Stimulated activated memory B cell treated with anti-CD40 and anti-IgM and Interleukin-4, amounts not matched to agents 10 μg/mL and 1 μg/mL and 100 μg/mL, for 72 hours (primary cell): ENCODE measurements around the gene GIT1.

ENCODE experiments used
- ATAC-seq: fragments of 150-1000 bp; cut with Tn5 transposase; 2 replicates; pipeline ENCODE4 v1.10.0; 2021
- H3K27ac Mint-ChIP-seq: one replicate; pipeline ENCODE4 v1.8.0; 2022; ENCODE audit warnings: mild to moderate bottlenecking, mixed read lengths
- H3K27me3 Mint-ChIP-seq: one replicate; pipeline ENCODE4 v1.8.0; 2022; ENCODE audit warnings: mixed read lengths
- H3K36me3 Mint-ChIP-seq: one replicate; pipeline ENCODE4 v1.8.0; 2022; ENCODE audit warnings: mixed read lengths
- H3K4me1 Mint-ChIP-seq: one replicate; pipeline ENCODE4 v1.8.0; 2022; ENCODE audit warnings: mixed read lengths
- H3K4me3 Mint-ChIP-seq: one replicate; pipeline ENCODE4 v1.8.0; 2022; ENCODE audit warnings: mild to moderate bottlenecking, moderate library complexity, mixed read lengths
- H3K9me3 Mint-ChIP-seq: one replicate; pipeline ENCODE4 v1.8.0; 2022; ENCODE audit warnings: mixed read lengths

Gene GIT1, protein sequence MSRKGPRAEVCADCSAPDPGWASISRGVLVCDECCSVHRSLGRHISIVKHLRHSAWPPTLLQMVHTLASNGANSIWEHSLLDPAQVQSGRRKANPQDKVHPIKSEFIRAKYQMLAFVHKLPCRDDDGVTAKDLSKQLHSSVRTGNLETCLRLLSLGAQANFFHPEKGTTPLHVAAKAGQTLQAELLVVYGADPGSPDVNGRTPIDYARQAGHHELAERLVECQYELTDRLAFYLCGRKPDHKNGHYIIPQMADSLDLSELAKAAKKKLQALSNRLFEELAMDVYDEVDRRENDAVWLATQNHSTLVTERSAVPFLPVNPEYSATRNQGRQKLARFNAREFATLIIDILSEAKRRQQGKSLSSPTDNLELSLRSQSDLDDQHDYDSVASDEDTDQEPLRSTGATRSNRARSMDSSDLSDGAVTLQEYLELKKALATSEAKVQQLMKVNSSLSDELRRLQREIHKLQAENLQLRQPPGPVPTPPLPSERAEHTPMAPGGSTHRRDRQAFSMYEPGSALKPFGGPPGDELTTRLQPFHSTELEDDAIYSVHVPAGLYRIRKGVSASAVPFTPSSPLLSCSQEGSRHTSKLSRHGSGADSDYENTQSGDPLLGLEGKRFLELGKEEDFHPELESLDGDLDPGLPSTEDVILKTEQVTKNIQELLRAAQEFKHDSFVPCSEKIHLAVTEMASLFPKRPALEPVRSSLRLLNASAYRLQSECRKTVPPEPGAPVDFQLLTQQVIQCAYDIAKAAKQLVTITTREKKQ

DNA sequence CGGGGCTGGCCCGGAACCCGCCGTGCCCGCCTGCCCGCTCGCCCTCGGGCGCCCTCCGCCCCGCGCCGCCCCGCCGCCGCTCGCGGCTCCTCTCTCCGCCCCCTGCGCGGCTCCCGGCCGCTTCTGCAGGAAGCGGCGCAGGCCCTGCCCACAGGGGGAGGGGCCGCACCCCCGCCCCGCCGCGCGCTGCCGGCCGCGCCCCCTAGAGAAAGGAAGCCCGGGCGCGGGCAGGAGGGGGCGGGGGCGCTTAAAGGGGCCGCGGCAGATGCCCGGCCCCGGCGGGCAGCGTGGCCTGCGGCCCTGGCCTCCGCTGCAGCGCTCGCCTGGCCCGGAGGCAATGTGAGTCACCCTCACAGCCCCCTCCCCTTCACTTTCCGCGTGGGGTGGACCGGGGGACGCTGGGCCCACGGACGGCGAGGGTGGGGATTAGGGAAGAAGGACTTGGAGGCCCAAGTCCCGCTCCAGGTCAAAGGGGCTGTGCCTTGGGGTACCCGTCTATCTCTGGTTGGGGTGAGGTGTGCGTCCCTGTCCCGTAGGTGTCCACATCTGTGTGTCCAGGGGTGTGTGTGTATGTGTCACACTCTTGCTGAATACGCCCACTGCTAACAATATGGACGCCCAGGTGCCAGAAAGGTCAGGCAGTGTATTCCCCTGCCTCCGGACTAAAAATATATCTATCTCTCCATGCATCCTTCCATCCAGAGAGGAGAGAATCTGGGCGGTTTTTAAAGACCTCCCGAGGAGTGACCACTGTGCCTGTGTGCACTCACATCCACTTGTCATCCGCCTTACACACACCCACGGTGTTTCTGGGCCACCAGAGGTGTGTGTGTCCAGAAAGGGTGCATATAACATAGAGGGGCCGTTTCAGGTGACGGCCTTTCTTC lies at the start of gene GIT1:
GIT1 (minus strand) TSS at position 125 of the 887 bp plus-strand sequence. CDS start 270 bp downstream, outside the sequence.
- Mint-ChIP-seq H3K27ac (peak within 1 kb of the TSS; percentile 75), H3K4me3 (peak within 1 kb of the TSS; percentile 91), H3K9me3 (no peaks in the 10 kb centered on the region), H3K4me1 (peaks cover 80% of the 10 kb centered on the region), H3K27me3 (no peaks in the 10 kb centered on the region), H3K36me3 (no peaks in the 10 kb centered on the region)
- ATAC-seq = peak; percentile 87

DNA sequence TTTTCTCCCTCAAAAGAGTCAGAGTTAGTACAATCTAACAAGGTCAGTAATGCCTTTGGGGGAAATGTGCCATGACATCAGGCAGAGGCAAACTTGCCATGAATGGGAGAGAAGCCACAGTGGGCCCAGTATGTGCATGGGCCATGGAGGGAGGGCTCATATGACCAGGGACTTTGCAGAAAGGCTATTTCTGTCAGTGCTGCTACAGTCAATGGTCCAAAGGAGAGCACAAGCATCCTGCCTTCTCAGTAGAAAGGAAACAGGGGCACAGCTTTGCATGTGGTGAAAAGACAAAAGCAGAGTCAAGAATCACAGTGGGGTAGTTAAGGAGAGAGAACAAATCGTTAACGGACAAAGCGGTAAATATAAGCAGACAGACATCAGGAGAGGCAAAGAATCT lies 44.4 kb upstream of the GIT1 start:
- peaks cover 4% of the 10 kb centered on the region for H3K4me1 Mint-ChIP-seq
- H3K9me3 Mint-ChIP-seq = no peaks in the 10 kb centered on the region
- H3K27me3 Mint-ChIP-seq = no peaks in the 10 kb centered on the region
- no peak overlapping the region for H3K27ac Mint-ChIP-seq
- ATAC-seq = no peak
- H3K4me3 Mint-ChIP-seq = no peak overlapping the region
- peaks cover 52% of the 10 kb centered on the region for H3K36me3 Mint-ChIP-seq

DNA sequence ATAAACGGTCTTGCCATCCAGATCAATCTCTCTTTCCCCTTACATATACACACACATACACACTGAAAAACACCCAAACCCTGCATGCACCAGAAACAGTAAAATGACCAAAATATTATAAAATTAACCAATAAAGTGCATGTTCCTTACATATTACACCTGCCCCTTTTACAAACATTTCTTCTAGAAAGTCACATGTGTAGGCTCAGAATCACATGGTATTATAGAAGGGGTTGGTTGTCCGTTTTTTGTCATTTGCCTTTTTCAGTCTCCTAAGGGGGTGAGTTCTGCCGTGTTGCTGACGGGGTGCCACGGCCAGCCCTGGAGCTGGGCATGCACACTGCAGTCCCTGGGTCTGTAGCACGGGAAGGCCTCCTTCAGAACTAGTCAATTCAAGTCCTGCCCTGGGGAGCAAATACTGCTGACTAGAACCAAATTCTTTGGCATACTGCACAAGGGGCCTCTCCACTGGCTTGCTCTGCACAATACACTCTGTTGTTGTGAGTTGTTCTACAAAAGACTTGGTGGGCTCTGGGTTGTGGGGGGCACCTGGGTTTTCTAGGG lies 41.3 kb upstream of the GIT1 start:
- peaks cover 42% of the 10 kb centered on the region for H3K36me3 Mint-ChIP-seq
- no peak overlapping the region for H3K4me3 Mint-ChIP-seq
- ATAC-seq = no peak
- H3K27ac Mint-ChIP-seq = no peak overlapping the region
- H3K4me1 Mint-ChIP-seq = peaks cover 19% of the 10 kb centered on the region
- H3K27me3 Mint-ChIP-seq = no peaks in the 10 kb centered on the region
- no peaks in the 10 kb centered on the region for H3K9me3 Mint-ChIP-seq

DNA sequence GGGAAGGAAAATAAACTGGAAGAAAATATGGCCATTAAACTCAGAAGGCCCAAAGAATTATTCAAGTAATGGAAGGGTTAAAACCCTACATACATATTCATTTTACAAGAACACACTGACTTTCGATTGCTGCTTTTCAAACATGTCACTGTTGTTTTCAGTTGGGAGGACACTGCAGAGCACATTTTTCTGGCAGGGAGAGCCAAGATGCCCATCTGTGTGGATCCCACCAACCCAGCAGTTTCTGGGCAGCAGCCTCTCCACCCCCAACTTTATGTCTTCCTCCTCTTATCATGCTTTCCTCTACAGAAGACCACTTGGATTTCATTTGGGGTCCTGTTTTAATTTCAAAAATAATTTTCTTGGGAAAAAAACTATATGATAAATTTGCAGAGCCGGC lies 40.4 kb upstream of the GIT1 start:
- Mint-ChIP-seq H3K4me1 (peaks cover 23% of the 10 kb centered on the region), H3K27me3 (no peaks in the 10 kb centered on the region), H3K9me3 (no peaks in the 10 kb centered on the region), H3K36me3 (peaks cover 43% of the 10 kb centered on the region), H3K4me3 (no peak overlapping the region), H3K27ac (no peak overlapping the region)
- no peak for ATAC-seq

DNA sequence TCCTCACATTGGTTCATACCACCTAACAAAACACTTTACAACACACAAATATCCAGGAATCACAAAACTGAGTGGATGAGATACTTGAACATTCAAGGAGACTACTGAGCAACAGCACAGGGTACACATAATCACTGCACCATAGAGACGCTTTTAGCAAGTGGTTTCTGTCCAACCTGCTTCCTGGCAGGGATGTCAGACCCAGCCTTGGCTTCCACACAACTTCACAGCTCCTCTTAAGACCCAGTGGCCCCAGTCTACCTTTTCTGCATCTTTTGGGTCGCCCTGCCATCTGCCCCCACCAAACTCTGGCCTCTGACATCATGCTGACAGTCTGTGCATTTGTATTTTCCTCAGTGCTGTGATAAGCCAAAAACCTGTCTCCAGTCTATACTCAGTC lies 39.2 kb upstream of the GIT1 start:
- Mint-ChIP-seq H3K4me3 (no peak overlapping the region), H3K36me3 (peaks cover 37% of the 10 kb centered on the region), H3K27me3 (no peaks in the 10 kb centered on the region), H3K4me1 (peaks cover 30% of the 10 kb centered on the region), H3K27ac (peak overlapping the region; percentile 31), H3K9me3 (no peaks in the 10 kb centered on the region)
- ATAC-seq = no peak

DNA sequence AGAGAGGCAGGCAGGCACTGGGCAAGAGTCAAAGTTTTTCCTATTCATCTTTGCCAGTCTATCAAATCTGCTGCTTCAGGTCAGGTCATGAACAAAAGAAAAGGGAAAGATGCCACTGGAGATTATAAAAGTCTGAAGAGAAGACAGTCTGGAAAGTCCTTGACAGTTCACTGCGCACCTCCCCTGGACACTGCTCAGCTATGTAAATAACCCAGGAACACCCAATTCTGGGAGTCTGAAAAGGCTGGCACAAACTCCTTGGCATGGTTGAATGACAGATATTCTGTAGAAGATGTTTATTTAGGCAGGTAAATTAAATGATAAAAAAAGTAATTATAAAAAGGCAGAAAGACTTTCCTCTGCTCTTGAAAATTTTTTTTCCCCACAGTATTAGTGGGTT lies 38.5 kb upstream of the GIT1 start:
- Mint-ChIP-seq H3K4me3 (no peak overlapping the region), H3K27me3 (no peaks in the 10 kb centered on the region), H3K9me3 (no peaks in the 10 kb centered on the region), H3K36me3 (peaks cover 37% of the 10 kb centered on the region), H3K27ac (peak overlapping the region; percentile 55), H3K4me1 (peaks cover 37% of the 10 kb centered on the region)
- no peak for ATAC-seq

DNA sequence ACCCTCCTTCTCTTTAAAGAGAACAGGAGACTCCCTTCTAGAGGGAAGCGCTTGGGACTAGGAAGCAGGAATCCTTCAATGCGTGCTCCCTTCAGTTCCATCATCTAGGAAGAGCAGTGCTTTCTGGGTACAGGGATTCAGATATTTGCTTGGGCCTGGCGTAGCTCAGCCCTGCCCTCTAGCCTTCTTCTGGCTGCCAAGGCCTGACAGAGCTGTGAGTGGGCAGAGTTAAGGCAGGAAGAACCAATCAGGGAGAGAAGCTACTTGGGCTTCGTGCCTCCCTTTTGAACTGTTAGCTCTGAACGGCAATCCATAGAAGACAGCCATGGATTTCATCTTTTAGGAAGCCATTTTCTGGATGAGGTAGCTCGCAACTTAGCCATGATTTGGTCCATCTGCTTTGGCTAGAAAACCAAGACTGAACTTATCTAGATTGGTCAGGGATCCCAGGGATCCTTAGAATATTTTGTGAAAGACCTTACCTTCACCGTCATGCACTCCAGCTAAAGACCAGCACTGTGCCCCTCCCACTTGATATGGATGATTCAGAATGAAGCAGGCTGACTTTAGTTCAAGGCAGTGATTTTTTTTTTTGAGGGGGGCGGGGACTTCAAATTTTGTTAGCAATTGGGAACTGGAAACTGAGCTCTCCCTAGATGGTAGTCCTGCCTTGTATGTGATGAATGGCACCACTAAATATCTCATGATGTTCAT lies 35.7 kb upstream of the GIT1 start:
- peaks cover 14% of the 10 kb centered on the region for H3K36me3 Mint-ChIP-seq
- no peak overlapping the region for H3K27ac Mint-ChIP-seq
- H3K9me3 Mint-ChIP-seq = no peaks in the 10 kb centered on the region
- H3K4me1 Mint-ChIP-seq = peaks cover 49% of the 10 kb centered on the region
- no peak overlapping the region for H3K4me3 Mint-ChIP-seq
- no peaks in the 10 kb centered on the region for H3K27me3 Mint-ChIP-seq
- no peak for ATAC-seq

DNA sequence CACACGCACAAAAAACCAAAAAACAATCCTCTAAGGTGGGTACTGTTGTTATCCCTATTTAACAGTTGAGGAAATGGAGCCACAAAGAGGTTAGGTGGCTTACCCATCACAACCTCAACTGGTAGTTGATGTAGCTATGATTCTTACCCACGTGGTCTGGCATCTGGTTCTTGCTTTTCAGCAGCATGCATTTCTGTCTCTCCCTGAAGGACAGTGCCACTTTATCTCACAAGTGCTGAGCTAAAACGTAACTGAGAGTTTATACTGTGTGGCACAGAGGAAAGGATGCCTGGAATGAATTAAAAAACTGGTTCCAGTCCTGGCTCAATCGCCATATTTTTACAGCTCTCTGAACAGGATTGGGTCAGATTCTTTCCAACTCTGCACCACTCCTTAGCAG lies 35.1 kb upstream of the GIT1 start:
- Mint-ChIP-seq H3K4me3 (no peak overlapping the region), H3K36me3 (peaks cover 14% of the 10 kb centered on the region), H3K9me3 (no peaks in the 10 kb centered on the region), H3K4me1 (peaks cover 49% of the 10 kb centered on the region), H3K27me3 (no peaks in the 10 kb centered on the region), H3K27ac (peak overlapping the region; percentile 60)
- no peak for ATAC-seq

DNA sequence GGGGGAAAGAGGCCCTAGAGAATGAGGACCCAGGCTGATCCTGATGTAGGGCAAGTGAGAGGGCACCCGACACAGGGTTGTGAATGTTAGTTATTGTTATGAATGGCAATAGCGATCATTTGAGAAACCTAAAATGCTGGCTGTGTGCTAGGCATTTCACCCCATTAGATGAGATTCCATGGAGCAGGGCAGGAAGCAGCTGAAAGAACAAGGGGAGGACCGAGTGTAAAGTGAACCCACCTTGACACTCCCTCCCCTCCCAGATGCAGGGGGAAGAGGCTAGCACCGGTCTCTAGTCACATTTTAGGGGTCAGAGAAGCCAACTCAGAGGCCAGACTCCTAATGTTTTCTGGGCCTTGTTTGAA lies 33.8 kb upstream of the GIT1 start:
- no peaks in the 10 kb centered on the region for H3K9me3 Mint-ChIP-seq
- ATAC-seq = no peak
- peak overlapping the region; percentile 75 for H3K4me3 Mint-ChIP-seq
- H3K36me3 Mint-ChIP-seq = peaks cover 7% of the 10 kb centered on the region
- H3K4me1 Mint-ChIP-seq = peaks cover 53% of the 10 kb centered on the region
- no peaks in the 10 kb centered on the region for H3K27me3 Mint-ChIP-seq
- H3K27ac Mint-ChIP-seq = peak overlapping the region; percentile 60

DNA sequence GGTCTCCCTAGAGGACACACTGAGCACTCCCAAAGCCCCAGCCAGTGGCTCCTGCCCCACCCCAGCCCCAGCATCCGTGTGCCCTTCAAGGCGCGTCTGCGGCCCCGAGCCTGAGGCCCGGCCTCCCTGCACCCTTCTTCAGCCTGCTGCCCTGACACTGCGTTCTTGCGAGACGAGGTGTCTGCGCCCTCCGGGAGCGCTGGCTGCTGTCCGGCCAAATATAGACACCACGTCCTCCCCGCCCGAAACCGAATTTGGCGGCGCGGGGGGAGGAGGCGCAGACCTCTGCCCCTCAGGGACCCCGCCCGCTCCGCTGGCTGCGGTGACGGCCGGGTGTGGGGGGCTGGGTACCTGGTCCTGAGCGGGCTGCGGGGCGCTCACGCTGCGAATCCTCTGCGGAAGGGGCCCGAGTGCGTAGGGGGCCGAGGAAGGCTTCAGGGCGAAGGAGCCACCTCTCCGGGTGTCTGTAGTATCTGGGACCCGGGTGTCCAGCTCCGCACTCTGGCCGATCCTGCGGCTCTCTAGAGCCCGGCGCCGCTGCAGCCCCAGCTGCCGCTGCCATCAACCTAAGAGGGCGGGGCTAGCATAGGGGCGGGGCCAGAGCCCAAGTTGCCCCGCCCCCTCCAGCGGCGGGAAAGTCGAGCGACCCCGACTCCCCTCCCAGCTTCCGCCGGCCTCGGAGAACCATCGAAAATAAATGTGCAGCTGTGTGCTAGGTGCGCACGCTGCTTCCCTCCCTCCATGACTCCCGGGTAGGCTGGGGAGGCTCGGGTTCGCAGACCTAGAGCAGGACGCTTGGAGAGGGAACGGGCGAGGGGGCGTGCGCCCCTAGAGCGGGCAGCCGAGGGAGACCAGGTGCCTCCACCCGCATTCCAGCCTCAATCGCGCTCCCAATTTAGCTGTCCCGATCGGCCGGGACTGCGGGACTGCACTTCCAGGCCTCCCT lies 33.2 kb upstream of the GIT1 start, which contains the start of gene CORO6:
CORO6 (minus strand) TSS at position 576 of the 946 bp plus-strand sequence. CDS start 1,491 bp downstream, outside the sequence.
- Mint-ChIP-seq H3K27me3 (no peaks in the 10 kb centered on the region), H3K36me3 (peaks cover 7% of the 10 kb centered on the region), H3K4me3 (peak within 1 kb of the TSS; percentile 75), H3K4me1 (peaks cover 53% of the 10 kb centered on the region), H3K9me3 (no peaks in the 10 kb centered on the region), H3K27ac (peak within 1 kb of the TSS; percentile 60)
- ATAC-seq = peak; percentile 75

DNA sequence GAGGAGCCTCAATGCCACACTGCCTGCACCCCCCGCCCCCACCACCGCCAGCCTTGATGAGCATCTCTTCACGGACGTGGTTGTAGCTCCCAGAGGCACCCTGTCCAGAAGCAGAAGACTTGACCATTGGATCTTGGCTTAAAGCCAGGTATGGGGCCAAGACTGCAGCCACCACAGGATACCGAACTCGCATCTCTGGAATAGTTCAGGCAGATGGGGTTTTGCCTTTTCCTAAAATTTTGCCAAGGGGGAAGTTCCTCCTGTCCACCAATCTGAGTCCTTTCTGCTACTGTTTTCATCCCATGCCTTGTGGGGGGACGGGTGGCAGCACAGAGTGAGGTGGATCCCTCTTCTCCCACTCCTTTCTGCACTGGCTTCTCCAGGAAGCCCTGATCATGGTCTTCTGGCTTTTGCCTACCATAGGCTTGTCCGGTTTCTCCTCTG lies 32.3 kb upstream of the GIT1 start:
- Mint-ChIP-seq H3K4me1 (peaks cover 55% of the 10 kb centered on the region), H3K4me3 (peak overlapping the region; percentile 75), H3K27me3 (peaks cover 6% of the 10 kb centered on the region), H3K36me3 (peaks cover 7% of the 10 kb centered on the region), H3K27ac (peak overlapping the region; percentile 54), H3K9me3 (no peaks in the 10 kb centered on the region)
- ATAC-seq = no peak

DNA sequence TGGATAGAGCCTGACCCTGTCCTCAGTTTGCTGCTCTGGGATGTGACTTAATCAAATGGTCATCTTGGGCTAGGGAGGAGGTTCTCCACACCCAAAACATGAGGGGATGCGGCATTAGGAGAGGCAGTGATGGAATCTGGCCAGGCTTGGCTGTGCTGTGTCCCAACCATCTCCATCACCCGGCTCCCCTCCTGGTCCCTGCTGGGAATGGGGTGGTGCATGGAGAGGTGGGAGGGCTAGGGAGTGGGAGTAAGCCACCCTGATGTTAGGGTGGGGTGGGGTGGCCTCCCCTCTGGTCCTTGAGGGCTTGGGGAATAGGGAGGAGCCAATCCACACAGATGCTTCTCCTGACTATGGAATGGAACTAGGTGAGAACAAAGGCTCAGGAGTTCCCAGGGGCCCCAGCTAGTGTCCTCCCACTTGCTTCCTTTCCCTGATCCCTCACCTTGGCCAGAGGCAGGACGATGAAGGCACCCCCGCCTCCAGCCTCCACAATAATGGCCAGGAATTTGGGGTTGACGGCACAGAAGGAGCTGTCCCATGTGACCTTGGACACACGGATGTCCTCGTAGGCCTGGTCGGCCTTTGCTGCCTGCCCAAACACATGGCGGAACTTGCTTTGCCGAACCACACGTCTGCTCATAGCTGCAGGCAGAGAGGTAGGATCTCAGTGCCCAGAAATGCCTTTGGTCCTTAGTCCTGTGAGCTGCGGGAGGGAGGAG lies 31.5 kb upstream of the GIT1 start:
- peaks cover 62% of the 10 kb centered on the region for H3K4me1 Mint-ChIP-seq
- H3K36me3 Mint-ChIP-seq = peaks cover 6% of the 10 kb centered on the region
- no peak overlapping the region for H3K27ac Mint-ChIP-seq
- ATAC-seq = no peak
- H3K9me3 Mint-ChIP-seq = no peaks in the 10 kb centered on the region
- no peak overlapping the region for H3K4me3 Mint-ChIP-seq
- peaks cover 11% of the 10 kb centered on the region for H3K27me3 Mint-ChIP-seq

DNA sequence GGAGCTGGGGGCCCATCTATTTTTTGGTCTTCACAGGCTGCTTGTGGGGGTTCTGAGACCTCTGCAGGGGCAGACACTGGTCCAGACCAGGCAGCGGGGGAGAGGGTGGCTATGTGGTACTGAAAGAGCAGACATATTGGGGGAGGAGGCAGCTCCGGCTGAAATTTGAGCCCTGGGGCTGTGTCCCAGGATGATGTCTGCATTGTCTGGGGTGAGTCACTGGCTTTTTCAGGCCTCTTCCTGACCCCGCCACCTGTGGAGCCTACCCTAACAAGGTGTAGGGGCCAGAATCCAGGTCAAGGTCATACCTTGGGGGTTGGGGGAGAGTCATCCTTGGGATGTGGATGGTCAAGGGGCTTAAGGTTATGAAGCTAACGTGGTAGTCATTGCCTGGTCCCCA lies 30.8 kb upstream of the GIT1 start:
- no peaks in the 10 kb centered on the region for H3K36me3 Mint-ChIP-seq
- ATAC-seq = no peak
- no peaks in the 10 kb centered on the region for H3K9me3 Mint-ChIP-seq
- no peak overlapping the region for H3K4me3 Mint-ChIP-seq
- peaks cover 11% of the 10 kb centered on the region for H3K27me3 Mint-ChIP-seq
- H3K27ac Mint-ChIP-seq = no peak overlapping the region
- peaks cover 64% of the 10 kb centered on the region for H3K4me1 Mint-ChIP-seq
